Mucosa of descending colon (tissue), 3 donors: Measurements from ENCODE around the gene PAMR1. TPM values are rescaled to one million over a fixed set of nuclear protein-coding genes. Genes with fewer than 3 reads are reported as not detected.

Source experiments
- ATAC-seq: fragments of 200-7000 bp; cut with Tn5 transposase; one replicate; pipeline ENCODE4 v1.9.1; 2020; ENCODE audit warnings: mild to moderate bottlenecking, moderate library complexity
- DNase-seq, 3 donors: peaks; one replicate each; pipeline ENCODE4 v3.0.0-alpha.2; 2020
- H3K36me3 ChIP-seq: fragments of 200-600 bp; one replicate; pipeline ENCODE4 v1.8.0; 2021; ENCODE audit warnings: low read depth, mild to moderate bottlenecking
- H3K4me1 ChIP-seq: fragments of 200-600 bp; one replicate; pipeline ENCODE4 v1.8.0; 2021; ENCODE audit warnings: low read depth, mild to moderate bottlenecking
- H3K4me3 ChIP-seq: fragments of 200-600 bp; one replicate; pipeline ENCODE4 v1.8.0; 2021; ENCODE audit warnings: mild to moderate bottlenecking
- H3K9me3 ChIP-seq: fragments of 200-600 bp; one replicate; pipeline ENCODE4 v1.8.0; 2021; ENCODE audit warnings: mild to moderate bottlenecking
- CTCF ChIP-seq: fragments of 200-600 bp; IDR thresholded peaks from one replicate; pipeline ENCODE4 v1.8.0; 2022; ENCODE audit warnings: antibody characterized with exemption, mild to moderate bottlenecking
- intact Hi-C, 2 donors: fragments of 100-400 bp; cut with DNase I in 1 of 2; cut with micrococcal nuclease in 1 of 2; formaldehyde crosslinking; loops; one replicate each; pipeline versions ENCODE4 v1.11.0 to v1.11.1; 2022; cut with DNase I, micrococcal nuclease
- total RNA-seq, 3 donors: library from RNA; stranded (reverse); fragmentation: NEBNext Ultra II Directional in 2 of 3; extraction: Animal tissue kit (Norgen Biotek cat#: 25700) in 2 of 3; gene quantifications; one replicate each; pipeline versions ENCODE4 v1.2.1 to v1.2.4, GENCODE V29; 2021 to 2023
- donor health status: DM: no; HTN: no; CAD: no; lungs with moderate emphysema.
- donor health status: DM: no; HTN: no; CAD: no.
- donor health status: DM: no; HTN: yes; CAD: no.

The PAMR1 gene
- total RNA-seq, 3 donors from 2014 or later, result 1.7 to 17.4 (median 2.3) TPM

GRCh38 chr11:35564245-35564595, 38.8 kb upstream of the PAMR1 start:
- intact Hi-C loops, result no loop called here
- no peak overlapping the region for H3K4me3 ChIP-seq
- no peak for ATAC-seq
- H3K36me3 ChIP-seq, result no peaks in the 10 kb centered on the region
- TF ChIP-seq CTCF, result no peak
- H3K9me3 ChIP-seq, result no peaks in the 10 kb centered on the region
- DNase-seq, result no peak
- H3K4me1 ChIP-seq, result no peaks in the 10 kb centered on the region

GRCh38 chr11:35563484-35564244, 38.2 kb upstream of the PAMR1 start:
- ATAC-seq, result no peak
- H3K4me3 ChIP-seq, result no peak overlapping the region
- DNase-seq, result no peak
- intact Hi-C loops, result no loop called here
- H3K4me1 ChIP-seq, result no peaks in the 10 kb centered on the region
- no peak for TF ChIP-seq CTCF
- H3K9me3 ChIP-seq, result no peaks in the 10 kb centered on the region
- H3K36me3 ChIP-seq, result no peaks in the 10 kb centered on the region

- H3K36me3 ChIP-seq, result no peaks in the 10 kb centered on the region
- no peak for TF ChIP-seq CTCF
- no peak overlapping the region for H3K4me3 ChIP-seq
- no peaks in the 10 kb centered on the region for H3K9me3 ChIP-seq
- ATAC-seq (no peak), DNase-seq (no peak)
- H3K4me1 ChIP-seq, result no peaks in the 10 kb centered on the region
- intact Hi-C loops, result no loop called here
Measured at GRCh38 chr11:35559949-35560348, 34.5 kb upstream of the PAMR1 start.

GRCh38 chr11:35558513-35558912, 33.1 kb upstream of the PAMR1 start:
- no peak overlapping the region for H3K4me3 ChIP-seq
- DNase-seq, result no peak
- H3K36me3 ChIP-seq, result no peaks in the 10 kb centered on the region
- no peaks in the 10 kb centered on the region for H3K9me3 ChIP-seq
- TF ChIP-seq CTCF, result no peak
- no peaks in the 10 kb centered on the region for H3K4me1 ChIP-seq
- no peak for ATAC-seq
- intact Hi-C loops, result no loop called here

- no peak overlapping the region for H3K4me3 ChIP-seq
- ATAC-seq (no peak), DNase-seq (no peak)
- intact Hi-C loops, result no loop called here
- H3K36me3 ChIP-seq, result no peaks in the 10 kb centered on the region
- TF ChIP-seq CTCF, result no peak
- H3K9me3 ChIP-seq, result no peaks in the 10 kb centered on the region
- no peaks in the 10 kb centered on the region for H3K4me1 ChIP-seq
Measured at GRCh38 chr11:35555488-35555887, 30.1 kb upstream of the PAMR1 start.
